ENCODE data around the gene AP1B1.
A peak's percentile ranks its signal among the peaks of the same experiment; 100 is the strongest.

Gene AP1B1

GRCh38 chr22:29306835-29307595 lies 81.4 kb downstream of the AP1B1 start:
- Histone ChIP-seq H3K36me3 (ENCODE audit: insufficient read depth, low read length) (no peaks in the 10 kb centered on the region), H3K27ac (peak overlapping the region; percentile 80), H3K4me3 (peak overlapping the region; percentile 90), H3K9me3 (ENCODE audit: low read depth, low read length) (no peaks in the 10 kb centered on the region), H3K9ac (ENCODE audit: insufficient read length) (peak overlapping the region; percentile 79)
- TF ChIP-seq FOXP2 (optimal IDR thresholded peaks at IDR 0.05; ENCODE audit: control extremely low read depth, extremely low read length, insufficient read depth) (no peak), EZH2 (IDR thresholded peaks at IDR 0.05) (no peak), POLR2AphosphoS5 (IDR thresholded peaks at IDR 0.05; ENCODE audit: borderline replicate concordance, low read depth, low read length) (no peak; the same call in 1 of the 2 replicates)
- DNase-seq (ENCODE audit: low read depth, low spot score), result no peak

- no peak for DNase-seq (ENCODE audit: low read depth, low spot score)
- H3K9me3 ChIP-seq (ENCODE audit: low read depth, low read length), result no peaks in the 10 kb centered on the region
- H3K27ac ChIP-seq, result peak within 1 kb of the TSS; percentile 80
- peak within 1 kb of the TSS; percentile 79 for H3K9ac ChIP-seq (ENCODE audit: insufficient read length)
- peak within 1 kb of the TSS; percentile 90 for H3K4me3 ChIP-seq
- TF ChIP-seq POLR2AphosphoS5 (IDR thresholded peaks at IDR 0.05; ENCODE audit: borderline replicate concordance, low read depth, low read length) (peak; percentile 37; the same call in 1 of the 2 replicates), EZH2 (IDR thresholded peaks at IDR 0.05) (no peak)
- H3K36me3 ChIP-seq (ENCODE audit: insufficient read depth, low read length), result no peaks in the 10 kb centered on the region
These were observed 82.1 kb downstream of the AP1B1 start, which contains the start of gene GAS2L1 for GRCh38 chr22:29306175-29306834. GAS2L1 (plus strand) TSS chr22:29306650; CDS start chr22:29308106, 1,456 bp downstream.

GRCh38 chr22:29305836-29306174 lies 82.6 kb downstream of the AP1B1 start:
- Histone ChIP-seq H3K27ac (no peak overlapping the region), H3K36me3 (ENCODE audit: insufficient read depth, low read length) (no peaks in the 10 kb centered on the region), H3K4me3 (peak overlapping the region; percentile 90), H3K9me3 (ENCODE audit: low read depth, low read length) (no peaks in the 10 kb centered on the region), H3K9ac (ENCODE audit: insufficient read length) (no peak overlapping the region)
- no peak for TF ChIP-seq EZH2 (IDR thresholded peaks at IDR 0.05)
- TF ChIP-seq FOXP2 (optimal IDR thresholded peaks at IDR 0.05; ENCODE audit: control extremely low read depth, extremely low read length, insufficient read depth), result no peak
- TF ChIP-seq POLR2AphosphoS5 (IDR thresholded peaks at IDR 0.05; ENCODE audit: borderline replicate concordance, low read depth, low read length), result no peak
- DNase-seq (ENCODE audit: low read depth, low spot score), result no peak

- Histone ChIP-seq H3K27ac (no peak overlapping the region), H3K4me3 (no peak overlapping the region), H3K36me3 (ENCODE audit: insufficient read depth, low read length) (peaks cover 15% of the 10 kb centered on the region), H3K9me3 (ENCODE audit: low read depth, low read length) (no peaks in the 10 kb centered on the region), H3K9ac (ENCODE audit: insufficient read length) (no peak overlapping the region)
- DNase-seq (ENCODE audit: low read depth, low spot score), result no peak
- TF ChIP-seq EZH2 (IDR thresholded peaks at IDR 0.05) (no peak), POLR2AphosphoS5 (IDR thresholded peaks at IDR 0.05; ENCODE audit: borderline replicate concordance, low read depth, low read length) (no peak), FOXP2 (optimal IDR thresholded peaks at IDR 0.05; ENCODE audit: control extremely low read depth, extremely low read length, insufficient read depth) (no peak)
These were observed 85.5 kb downstream of the AP1B1 start for GRCh38 chr22:29302681-29303465.

GRCh38 chr22:29302402-29302680 lies 86.0 kb downstream of the AP1B1 start:
- Histone ChIP-seq H3K9ac (ENCODE audit: insufficient read length) (no peak overlapping the region), H3K36me3 (ENCODE audit: insufficient read depth, low read length) (peaks cover 20% of the 10 kb centered on the region), H3K27ac (no peak overlapping the region), H3K4me3 (no peak overlapping the region), H3K9me3 (ENCODE audit: low read depth, low read length) (no peaks in the 10 kb centered on the region)
- no peak for DNase-seq (ENCODE audit: low read depth, low spot score)
- TF ChIP-seq EZH2 (IDR thresholded peaks at IDR 0.05) (no peak), POLR2AphosphoS5 (IDR thresholded peaks at IDR 0.05; ENCODE audit: borderline replicate concordance, low read depth, low read length) (no peak), FOXP2 (optimal IDR thresholded peaks at IDR 0.05; ENCODE audit: control extremely low read depth, extremely low read length, insufficient read depth) (no peak)

- H3K4me3 ChIP-seq, result no peak overlapping the region
- H3K9me3 ChIP-seq (ENCODE audit: low read depth, low read length), result no peaks in the 10 kb centered on the region
- TF ChIP-seq POLR2AphosphoS5 (IDR thresholded peaks at IDR 0.05; ENCODE audit: borderline replicate concordance, low read depth, low read length), result no peak
- TF ChIP-seq EZH2 (IDR thresholded peaks at IDR 0.05), result no peak
- TF ChIP-seq FOXP2 (optimal IDR thresholded peaks at IDR 0.05; ENCODE audit: control extremely low read depth, extremely low read length, insufficient read depth), result no peak
- peak overlapping the region; percentile 46; the same call in 1 of the 2 replicates for H3K27ac ChIP-seq
- H3K36me3 ChIP-seq (ENCODE audit: insufficient read depth, low read length), result peaks cover 25% of the 10 kb centered on the region
- DNase-seq (ENCODE audit: low read depth, low spot score), result no peak
- no peak overlapping the region for H3K9ac ChIP-seq (ENCODE audit: insufficient read length)
These were observed 86.5 kb downstream of the AP1B1 start for GRCh38 chr22:29301716-29302401.

- Histone ChIP-seq H3K4me3 (no peak overlapping the region), H3K36me3 (ENCODE audit: insufficient read depth, low read length) (peaks cover 34% of the 10 kb centered on the region), H3K9me3 (ENCODE audit: low read depth, low read length) (no peaks in the 10 kb centered on the region), H3K27ac (peak overlapping the region; percentile 46), H3K9ac (ENCODE audit: insufficient read length) (no peak overlapping the region)
- TF ChIP-seq FOXP2 (optimal IDR thresholded peaks at IDR 0.05; ENCODE audit: control extremely low read depth, extremely low read length, insufficient read depth), result no peak
- no peak for TF ChIP-seq EZH2 (IDR thresholded peaks at IDR 0.05)
- no peak; the same call in 1 of the 2 replicates for TF ChIP-seq POLR2AphosphoS5 (IDR thresholded peaks at IDR 0.05; ENCODE audit: borderline replicate concordance, low read depth, low read length)
- DNase-seq (ENCODE audit: low read depth, low spot score), result no peak
These were observed 87.4 kb downstream of the AP1B1 start for GRCh38 chr22:29300807-29301601.
